Hematopoietic multipotent progenitor cell treated with erythropoietin and hydrocortisone succinate and interleukin-3 and kit ligand, for 8 days (in vitro differentiated cells): ENCODE data around the gene NMNAT2.

Experiments
- DNase-seq: peaks from one replicate; pipeline ENCODE4 v3.0.0-alpha.2; 2015

The NMNAT2 gene

GRCh38 chr1:183363972-183364371, 54.2 kb downstream of the NMNAT2 start:
- no peak for DNase-seq

GRCh38 chr1:183361081-183361480, 57.1 kb downstream of the NMNAT2 start:
- DNase-seq = no peak

- DNase-seq = no peak
These were observed 57.7 kb downstream of the NMNAT2 start for GRCh38 chr1:183360473-183360872.

- no peak for DNase-seq
These were observed 61.5 kb downstream of the NMNAT2 start for GRCh38 chr1:183356534-183357182.

- DNase-seq = no peak
These were observed 62.4 kb downstream of the NMNAT2 start for GRCh38 chr1:183355797-183356196.

- no peak for DNase-seq
These were observed 63.0 kb downstream of the NMNAT2 start for GRCh38 chr1:183355181-183355580.

- no peak for DNase-seq
These were observed 64.6 kb downstream of the NMNAT2 start for GRCh38 chr1:183353597-183353996.

- no peak for DNase-seq
These were observed 68.9 kb downstream of the NMNAT2 start for GRCh38 chr1:183349201-183349711.

GRCh38 chr1:183346276-183346732, 71.9 kb downstream of the NMNAT2 start:
- DNase-seq = peak; percentile 22

GRCh38 chr1:183339556-183340167, 78.5 kb downstream of the NMNAT2 start:
- no peak for DNase-seq

GRCh38 chr1:183331091-183331742, 87.0 kb downstream of the NMNAT2 start:
- no peak for DNase-seq

GRCh38 chr1:183330335-183330734, 87.8 kb downstream of the NMNAT2 start:
- DNase-seq = no peak

GRCh38 chr1:183328371-183328770, 89.8 kb downstream of the NMNAT2 start:
- no peak for DNase-seq

- DNase-seq = no peak
These were observed 90.5 kb downstream of the NMNAT2 start for GRCh38 chr1:183327434-183328290.

- DNase-seq = no peak
These were observed 94.1 kb downstream of the NMNAT2 start for GRCh38 chr1:183323849-183324683.

GRCh38 chr1:183319606-183320005, 98.6 kb downstream of the NMNAT2 start:
- DNase-seq = no peak

- no peak for DNase-seq
These were observed 99.1 kb downstream of the NMNAT2 start for GRCh38 chr1:183319051-183319450.

- DNase-seq = no peak
These were observed 99.7 kb downstream of the NMNAT2 start for GRCh38 chr1:183318433-183318832.

GRCh38 chr1:183315991-183316758, 102.0 kb downstream of the NMNAT2 start:
- DNase-seq = no peak

- DNase-seq = no peak
These were observed 105.1 kb downstream of the NMNAT2 start for GRCh38 chr1:183313063-183313462.

- DNase-seq = no peak
These were observed 107.3 kb downstream of the NMNAT2 start for GRCh38 chr1:183310753-183311479.
